GF-D8 (cell line): ENCODE data around the gene DSG3.
"Not testable (repeated sequence)": the region's sequence is repeated elsewhere in the genome, so short reads cannot be mapped to it uniquely, and the experiment has no call there.

ENCODE experiments used
- DNase-seq: peaks from one replicate; lab custom pipeline; 2025; lab: John Stamatoyannopoulos, UW

DSG3 gene

GRCh38 chr18:31491586-31491985 is 44.0 kb downstream of the DSG3 start:
- no peak for DNase-seq

- DNase-seq = no peak
Measured at GRCh38 chr18:31492671-31493070, 45.1 kb downstream of the DSG3 start.

- no peak for DNase-seq
Measured at GRCh38 chr18:31493171-31493570, 45.6 kb downstream of the DSG3 start.

GRCh38 chr18:31493941-31494340 is 46.4 kb downstream of the DSG3 start:
- DNase-seq = no peak

- DNase-seq = not testable (repeated sequence)
Measured at GRCh38 chr18:31494705-31495244, 47.2 kb downstream of the DSG3 start.

GRCh38 chr18:31497404-31497835 is 49.9 kb downstream of the DSG3 start:
- no peak for DNase-seq

GRCh38 chr18:31497836-31498573 is 50.5 kb downstream of the DSG3 start, which contains the start of gene DSG2:
TSS of gene DSG2 (plus strand) at chr18:31498177. CDS start at chr18:31498252, 75 bp downstream.
- no peak for DNase-seq

GRCh38 chr18:31498574-31499524 is 51.3 kb downstream of the DSG3 start:
- no peak for DNase-seq

- DNase-seq = no peak
Measured at GRCh38 chr18:31500051-31500688, 52.6 kb downstream of the DSG3 start.

GRCh38 chr18:31503011-31503410 is 55.5 kb downstream of the DSG3 start:
- no peak for DNase-seq

- DNase-seq = no peak
Measured at GRCh38 chr18:31504455-31505147, 57.1 kb downstream of the DSG3 start.

GRCh38 chr18:31505156-31505555 is 57.6 kb downstream of the DSG3 start:
- DNase-seq = no peak

GRCh38 chr18:31506024-31506742 is 58.6 kb downstream of the DSG3 start:
- DNase-seq = no peak

- not testable (repeated sequence) for DNase-seq
Measured at GRCh38 chr18:31507124-31507523, 59.6 kb downstream of the DSG3 start.

GRCh38 chr18:31508781-31509180 is 61.2 kb downstream of the DSG3 start:
- DNase-seq = no peak

- DNase-seq = no peak
Measured at GRCh38 chr18:31509571-31509970, 62.0 kb downstream of the DSG3 start.

- no peak for DNase-seq
Measured at GRCh38 chr18:31510319-31510718, 62.8 kb downstream of the DSG3 start.

- no peak for DNase-seq
Measured at GRCh38 chr18:31511098-31511497, 63.6 kb downstream of the DSG3 start.

GRCh38 chr18:31512203-31512764 is 64.7 kb downstream of the DSG3 start:
- no peak for DNase-seq

GRCh38 chr18:31513189-31513935 is 65.8 kb downstream of the DSG3 start:
- DNase-seq = no peak
